ENCODE data around the gene SMURF2. TPM values are rescaled to one million over a fixed set of nuclear protein-coding genes. Genes with fewer than 3 reads are reported as not detected.

Gene SMURF2
- total RNA-seq, 1 experiment from 2014 or later = 127 TPM

DNA sequence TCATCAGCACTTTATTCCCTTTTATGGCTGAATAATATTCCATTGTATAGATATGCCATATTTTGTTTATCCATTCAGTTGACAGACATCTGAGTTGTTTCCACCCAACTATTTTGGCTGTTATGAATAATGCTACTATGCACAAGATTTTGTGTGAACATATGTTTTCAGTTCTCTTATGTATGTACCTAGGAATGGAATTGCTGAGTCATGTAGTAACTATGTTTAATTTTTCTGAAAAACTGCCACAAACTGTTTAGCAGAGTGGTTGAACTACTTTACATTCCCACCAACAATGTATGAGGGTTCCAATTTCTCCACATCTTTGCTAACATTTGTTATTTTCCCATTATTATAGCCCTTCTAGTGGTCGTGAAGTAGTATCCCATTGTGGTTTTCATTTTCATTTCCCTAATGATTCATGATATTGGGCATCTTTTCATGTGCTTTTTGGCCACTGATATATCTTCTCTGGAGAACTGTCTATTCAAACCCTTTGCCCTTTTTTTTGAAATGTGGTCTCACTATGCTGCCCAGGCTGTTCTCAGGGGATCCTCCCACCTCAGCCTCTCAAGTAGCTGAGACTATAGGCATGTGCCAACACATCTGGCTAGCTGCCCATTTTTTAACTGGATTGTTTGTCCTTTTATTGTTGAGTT is 26.3 kb downstream of the SMURF2 start:
- H3K27me3 ChIP-seq (ENCODE audit: insufficient read depth, low read length) = no peaks in the 10 kb centered on the region
- no peak overlapping the region for H2AFZ ChIP-seq (ENCODE audit: low read depth, low read length, poor library complexity, severe bottlenecking)
- H3K9ac ChIP-seq (ENCODE audit: low read length) = no peak overlapping the region
- ChIA-PET CTCF (interaction anchor here (1.6 kb wide), 1 partner anchor 14 kb away, joined by 6 read pairs; no protein-coding TSS in a partner anchor), RAD21 (ENCODE audit: low non-redundant PET in 1 of 2, low total read pairs in 2 of 2, uncharacterized antibody in 2 of 2, unreplicated experiment in 2 of 2) (no interaction called here), POLR2A (interaction anchor here (1.1 kb wide), 1 partner anchor 11 kb away, joined by 3 read pairs; no protein-coding TSS in a partner anchor)
- no peak overlapping the region for H3K4me3 ChIP-seq (replicated peaks in 1 of 2; ENCODE audit: low read depth in 1 of 2, low read length in 2 of 2)
- H3K79me2 ChIP-seq (ENCODE audit: insufficient read depth, low read length) = peaks cover 100% of the 10 kb centered on the region
- peak overlapping the region; percentile 29 for H3K4me2 ChIP-seq (ENCODE audit: low read length)
- H3K4me1 ChIP-seq (ENCODE audit: control insufficient read depth in 1 of 2, insufficient read depth in 2 of 2, low read length in 2 of 2) = peaks cover 11 to 58% of the 10 kb centered on the region in 2 experiments
- H3K36me3 ChIP-seq (ENCODE audit: control insufficient read depth in 1 of 2, insufficient read depth in 2 of 2, low read length in 2 of 2) = peaks cover 2 to 14% of the 10 kb centered on the region in 2 experiments; a peak in 2 of 4 replicates
- ATAC-seq = peak; percentile 58
- intact Hi-C loops (cut with micrococcal nuclease) = no loop called here
- H4K20me1 ChIP-seq (ENCODE audit: insufficient read depth) = peaks cover 33% of the 10 kb centered on the region
- peak overlapping the region; percentile 9; the same call in 1 of the 2 replicates for H3K27ac ChIP-seq (ENCODE audit: low read depth, low read length)
- H3K9me2 ChIP-seq (ENCODE audit: insufficient read depth) = no peaks in the 10 kb centered on the region
- TF ChIP-seq YY1 (IDR thresholded peaks at IDR 0.05; ENCODE audit: extremely low read depth, insufficient replicate concordance, low read depth, low read length) = no peak
- TSS peak; percentile 13 for BruUV-seq (replicated peaks)
- DNase-seq (ENCODE audit: low read depth, low spot score) = no peak
- no peaks in the 10 kb centered on the region for H3K9me3 ChIP-seq (ENCODE audit: control insufficient read depth in 1 of 2, insufficient read depth in 1 of 2, low read depth in 1 of 2, low read length in 2 of 2)

DNA sequence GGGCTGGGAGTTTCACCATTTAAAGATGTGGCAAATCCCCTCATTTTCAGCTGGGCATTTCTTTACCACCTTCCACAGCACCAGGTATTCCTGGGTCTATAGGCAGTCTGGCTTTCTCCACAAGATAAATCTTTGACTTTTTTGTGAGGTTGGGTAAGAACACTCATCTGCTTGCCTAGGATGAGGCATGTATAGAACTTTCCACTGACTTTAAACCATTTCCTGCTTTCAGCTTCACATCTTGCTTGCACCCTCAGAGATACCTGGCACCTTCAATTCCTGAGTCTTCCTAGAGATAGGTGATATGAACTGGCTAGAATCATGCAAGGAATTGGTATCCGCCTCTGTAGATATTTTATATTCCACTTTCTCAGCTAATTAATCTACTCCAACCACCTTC is 27.9 kb downstream of the SMURF2 start:
- H3K9ac ChIP-seq (ENCODE audit: low read length) = no peak overlapping the region
- DNase-seq (ENCODE audit: low read depth, low spot score) (no peak), ATAC-seq (no peak)
- POLR2A ChIA-PET = no interaction called here
- H3K27ac ChIP-seq (ENCODE audit: low read depth, low read length) = no peak overlapping the region
- no TSS peak for BruUV-seq (replicated peaks)
- peaks cover 100% of the 10 kb centered on the region for H3K79me2 ChIP-seq (ENCODE audit: insufficient read depth, low read length)
- CTCF ChIA-PET = no interaction called here
- H3K4me1 ChIP-seq (ENCODE audit: control insufficient read depth in 1 of 2, insufficient read depth in 2 of 2, low read length in 2 of 2) = peaks cover 12 to 68% of the 10 kb centered on the region in 2 experiments
- H3K36me3 ChIP-seq (ENCODE audit: control insufficient read depth in 1 of 2, insufficient read depth in 2 of 2, low read length in 2 of 2) = peaks cover 2 to 9% of the 10 kb centered on the region in 2 experiments; a peak in 2 of 4 replicates
- TF ChIP-seq POLR2AphosphoS5 (IDR thresholded peaks at IDR 0.05; ENCODE audit: low read depth, low read length) (peak; percentile 34; the same call in 1 of the 2 replicates), JUND (IDR thresholded peaks at IDR 0.05) (no peak)
- intact Hi-C loops (cut with micrococcal nuclease) = no loop called here
- no peaks in the 10 kb centered on the region for H3K9me2 ChIP-seq (ENCODE audit: insufficient read depth)
- H2AFZ ChIP-seq (ENCODE audit: low read depth, low read length, poor library complexity, severe bottlenecking) = no peak overlapping the region
- RAD21 ChIA-PET (ENCODE audit: low non-redundant PET in 1 of 2, low total read pairs in 2 of 2, uncharacterized antibody in 2 of 2, unreplicated experiment in 2 of 2) = interaction anchor here in 1 of 2 experiments (0.7 kb wide), 1 partner anchor 29 kb away, joined by 5 read pairs; no protein-coding TSS in a partner anchor
- H3K4me2 ChIP-seq (ENCODE audit: low read length) = no peak overlapping the region
- H3K9me3 ChIP-seq (ENCODE audit: control insufficient read depth in 1 of 2, insufficient read depth in 1 of 2, low read depth in 1 of 2, low read length in 2 of 2) = no peaks in the 10 kb centered on the region
- peaks cover 40% of the 10 kb centered on the region for H4K20me1 ChIP-seq (ENCODE audit: insufficient read depth)
- H3K27me3 ChIP-seq (ENCODE audit: insufficient read depth, low read length) = no peaks in the 10 kb centered on the region
- no peak overlapping the region for H3K4me3 ChIP-seq (replicated peaks in 1 of 2; ENCODE audit: low read depth in 1 of 2, low read length in 2 of 2)

Data from HCT116 (cell line).